SK-N-SH (cell line): ENCODE measurements around the gene CLIC3. TPM values are rescaled to one million over a fixed set of nuclear protein-coding genes. Genes with fewer than 3 reads are reported as not detected.

Source experiments
- CTCF ChIA-PET: fragments of 300-600, 350-600 bp; formaldehyde crosslinking; extraction: SDS; loops from one replicate; lab custom pipeline; 2021; lab: Yijun Ruan, JAX
- POLR2A ChIA-PET: fragments of 350-600 bp; sonication (Branson Sonifier 250); formaldehyde crosslinking; extraction: SDS; loops from one replicate; lab custom pipeline; 2020; ENCODE audit warnings: antibody characterized with exemption, inconsistent platforms; lab: Yijun Ruan, JAX
- DNase-seq: peaks from one replicate; pipeline ENCODE4 v3.0.0; 2012
- H2AFZ ChIP-seq: fragments of 200-600 bp; sonication (generic); 2 replicates; pipeline ENCODE4 v1.8.1; 2016; ENCODE audit warnings: antibody characterized with exemption, mild to moderate bottlenecking, low read depth
- H3F3A ChIP-seq: fragments of 200-600 bp; sonication (generic); replicated peaks from 2 replicates; pipeline ENCODE3; 2016; ENCODE audit warnings: antibody characterized with exemption, mild to moderate bottlenecking; ENCODE audit not compliant: insufficient read depth
- H3K27ac ChIP-seq, 2 experiments: fragments of 200-500 bp in 1 of 2; fragments of 200-600 bp in 1 of 2; sonication (Bioruptor generic) in 1 of 2; sonication (generic), shearing (Covaris generic) in 1 of 2; 2 replicates each; pipeline versions ENCODE4 v1.5.1 to v1.6.1; 2014 to 2016; ENCODE audit warnings: low read depth in 2 of 2, inconsistent platforms in 1 of 2, low read length in 1 of 2, mild to moderate bottlenecking in 1 of 2, mixed read lengths in 1 of 2
- H3K27me3 ChIP-seq: fragments of 200-600 bp; sonication (generic), shearing (Covaris generic); 2 replicates; pipeline ENCODE4 v1.6.1; 2016; ENCODE audit warnings: mixed run types; ENCODE audit not compliant: insufficient read depth
- H3K36me3 ChIP-seq, 2 experiments: fragments of 200-500 bp in 1 of 2; fragments of 200-600 bp in 1 of 2; sonication (Bioruptor generic) in 1 of 2; sonication (generic) in 1 of 2; replicated peaks in 1 of 2; 2 replicates each; pipeline versions ENCODE3 to v1.5.1; 2014 to 2016; ENCODE audit warnings: low read length in 1 of 2, mild to moderate bottlenecking in 1 of 2; ENCODE audit not compliant: insufficient read depth in 2 of 2, control insufficient read depth in 1 of 2
- H3K4me1 ChIP-seq, 2 experiments: fragments of 200-500 bp in 1 of 2; fragments of 200-600 bp in 1 of 2; sonication (Bioruptor generic) in 1 of 2; sonication (generic), shearing (Covaris generic) in 1 of 2; 2 replicates each; pipeline versions ENCODE4 v1.5.1 to v1.6.1; 2014 to 2016; ENCODE audit warnings: low read depth in 1 of 2, low read length in 1 of 2, mixed run types in 1 of 2; ENCODE audit not compliant: insufficient read depth in 2 of 2, control insufficient read depth in 1 of 2
- H3K4me2 ChIP-seq: fragments of 200-600 bp; sonication (generic), shearing (Covaris generic); 2 replicates; pipeline ENCODE4 v1.6.1; 2017; ENCODE audit warnings: mixed run types
- H3K4me3 ChIP-seq, 2 experiments: fragments of 200-500 bp in 1 of 2; fragments of 200-600 bp in 1 of 2; sonication (Bioruptor generic) in 1 of 2; sonication (generic), shearing (Covaris generic) in 1 of 2; 2 replicates each; pipeline versions ENCODE4 v1.5.1 to v1.8.1; 2014 to 2016; ENCODE audit warnings: low read depth in 2 of 2, inconsistent platforms in 1 of 2, low read length in 1 of 2, mild to moderate bottlenecking in 1 of 2, mixed read lengths in 1 of 2, moderate library complexity in 1 of 2
- H3K79me2 ChIP-seq: fragments of 200-600 bp; sonication (generic); 2 replicates; pipeline ENCODE4 v1.8.1; 2017; ENCODE audit warnings: mild to moderate bottlenecking; ENCODE audit not compliant: insufficient read depth
- H3K9ac ChIP-seq: fragments of 200-600 bp; sonication (generic); 2 replicates; pipeline ENCODE4 v1.6.1; 2017; ENCODE audit warnings: mixed run types
- H3K9me2 ChIP-seq: fragments of 200-600 bp; sonication (generic); 2 replicates; pipeline ENCODE4 v1.6.1; 2017; ENCODE audit warnings: mixed run types
- H3K9me3 ChIP-seq: fragments of 200-600 bp; sonication (generic); 2 replicates; pipeline ENCODE4 v1.6.1; 2017; ENCODE audit warnings: mixed run types, mild to moderate bottlenecking, moderate library complexity
- H4K20me1 ChIP-seq: fragments of 200-600 bp; sonication (generic); 2 replicates; pipeline ENCODE4 v1.6.1; 2017; ENCODE audit warnings: mild to moderate bottlenecking, mixed run types; ENCODE audit not compliant: insufficient read depth
- EZH2phosphoT487 ChIP-seq: fragments of 200-600 bp; sonication (generic); IDR thresholded peaks from 2 replicates; pipeline ENCODE4 v1.6.1; 2017; ENCODE audit warnings: low read depth, mixed run types, mild to moderate bottlenecking, antibody characterized with exemption, moderate library complexity, borderline replicate concordance
- FOSL2 ChIP-seq: IDR thresholded peaks from 2 replicates; pipeline ENCODE4 v1.4.0; 2012; ENCODE audit warnings: low read depth, mild to moderate bottlenecking, moderate library complexity, borderline replicate concordance
- GABPA ChIP-seq: IDR thresholded peaks from 2 replicates; pipeline ENCODE4 v1.4.0; 2012; ENCODE audit warnings: low read depth, mild to moderate bottlenecking
- JUND ChIP-seq: IDR thresholded peaks from 2 replicates; pipeline ENCODE4 v1.4.0; 2012
- NRF1 ChIP-seq: IDR thresholded peaks from 2 replicates; pipeline ENCODE4 v1.6.1; 2012; ENCODE audit warnings: low read depth, mild to moderate bottlenecking, low read length
- RAD21 ChIP-seq: IDR thresholded peaks from 2 replicates; pipeline ENCODE4 v1.6.1; 2012; ENCODE audit warnings: mild to moderate bottlenecking, low read length
- RXRA ChIP-seq: IDR thresholded peaks from 2 replicates; pipeline ENCODE4 v1.4.0; 2012; ENCODE audit warnings: low read depth, mild to moderate bottlenecking, borderline replicate concordance
- SIN3A ChIP-seq: IDR thresholded peaks from 2 replicates; pipeline ENCODE4 v1.6.1; 2012; ENCODE audit warnings: low read depth, mild to moderate bottlenecking, low read length, moderate library complexity, borderline replicate concordance
- WGBS: methylation state at CpG from one replicate; pipeline ENCODE4 v1.1.6; 2017; ENCODE audit warnings: low lambda C conversion rate; 5-methylcytosine and 5-hydroxymethylcytosine counted together
- polyA plus RNA-seq, 3 experiments: library from polyadenylated mRNA; depleted of rRNA; stranded (reverse); fragments of >200 nt; gene quantifications; 2 replicates each; pipeline ENCODE4 v1.2.3, GENCODE V29; 2012
- TF ChIP-seq, protein P1 (sequence below): fragments of 150-350 bp; IDR thresholded peaks from 2 replicates; pipeline ENCODE4 v1.6.1; 2016; ENCODE audit warnings: mild to moderate bottlenecking, low read depth, low read length
- TF ChIP-seq, protein P2 (sequence below): IDR thresholded peaks from 2 replicates; pipeline ENCODE4 v1.4.0; 2012; ENCODE audit warnings: low read depth
- TF ChIP-seq, protein P3 (sequence below): IDR thresholded peaks from 2 replicates; pipeline ENCODE4 v1.4.0; 2012; ENCODE audit warnings: low read depth, borderline replicate concordance
- TF ChIP-seq, protein P4 (sequence below): IDR thresholded peaks from 2 replicates; pipeline ENCODE4 v1.6.1; 2012; ENCODE audit warnings: mild to moderate bottlenecking, low read depth, low read length, moderate library complexity
- TF ChIP-seq, protein P5 (sequence below): fragments of 150-350 bp; IDR thresholded peaks from 2 replicates; pipeline ENCODE4 v1.6.1; 2017; ENCODE audit warnings: antibody characterized with exemption, low read length, low read depth, borderline replicate concordance
- TF ChIP-seq, protein P6 (sequence below): fragments of 200-600 bp; sonication (generic); IDR thresholded peaks from 2 replicates; pipeline ENCODE4 v1.6.1; 2017; ENCODE audit warnings: antibody characterized with exemption, mild to moderate bottlenecking, moderate library complexity

CLIC3 gene
- polyA plus RNA-seq, 1 of the 3 experiments (the other 2 are of a cell fraction) = 1.0 TPM

DNA sequence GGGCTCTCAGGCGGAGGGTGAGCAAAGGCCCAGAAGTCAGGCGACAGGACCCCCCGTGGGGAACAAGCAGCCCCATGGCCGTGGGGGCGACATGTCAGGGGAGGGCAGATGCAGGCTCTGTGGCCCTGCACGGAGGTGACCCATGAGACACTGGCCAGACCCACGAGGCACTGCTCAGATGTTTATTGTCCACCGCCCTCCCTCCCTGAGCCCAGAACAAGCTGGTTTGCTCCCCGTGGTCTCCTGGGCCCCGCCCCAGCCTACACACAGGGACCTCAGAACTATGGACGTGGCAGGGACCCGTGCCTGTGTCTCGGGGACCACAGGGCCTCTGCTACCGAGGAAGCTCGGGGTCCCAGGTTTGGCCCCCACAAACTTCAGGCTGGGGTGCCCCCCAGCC is 33.6 kb upstream of the CLIC3 start:
- TF ChIP-seq EZH2phosphoT487 (no peak), SIN3A (no peak), RXRA (no peak), FOSL2 (no peak), RAD21 (no peak), JUND (no peak), NRF1 (no peak), GABPA (no peak)
- TF ChIP-seq, protein P1, sequence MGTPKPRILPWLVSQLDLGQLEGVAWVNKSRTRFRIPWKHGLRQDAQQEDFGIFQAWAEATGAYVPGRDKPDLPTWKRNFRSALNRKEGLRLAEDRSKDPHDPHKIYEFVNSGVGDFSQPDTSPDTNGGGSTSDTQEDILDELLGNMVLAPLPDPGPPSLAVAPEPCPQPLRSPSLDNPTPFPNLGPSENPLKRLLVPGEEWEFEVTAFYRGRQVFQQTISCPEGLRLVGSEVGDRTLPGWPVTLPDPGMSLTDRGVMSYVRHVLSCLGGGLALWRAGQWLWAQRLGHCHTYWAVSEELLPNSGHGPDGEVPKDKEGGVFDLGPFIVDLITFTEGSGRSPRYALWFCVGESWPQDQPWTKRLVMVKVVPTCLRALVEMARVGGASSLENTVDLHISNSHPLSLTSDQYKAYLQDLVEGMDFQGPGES = no peak
- TF ChIP-seq, protein P2, sequence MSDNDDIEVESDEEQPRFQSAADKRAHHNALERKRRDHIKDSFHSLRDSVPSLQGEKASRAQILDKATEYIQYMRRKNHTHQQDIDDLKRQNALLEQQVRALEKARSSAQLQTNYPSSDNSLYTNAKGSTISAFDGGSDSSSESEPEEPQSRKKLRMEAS = no peak
- TF ChIP-seq, protein P3, sequence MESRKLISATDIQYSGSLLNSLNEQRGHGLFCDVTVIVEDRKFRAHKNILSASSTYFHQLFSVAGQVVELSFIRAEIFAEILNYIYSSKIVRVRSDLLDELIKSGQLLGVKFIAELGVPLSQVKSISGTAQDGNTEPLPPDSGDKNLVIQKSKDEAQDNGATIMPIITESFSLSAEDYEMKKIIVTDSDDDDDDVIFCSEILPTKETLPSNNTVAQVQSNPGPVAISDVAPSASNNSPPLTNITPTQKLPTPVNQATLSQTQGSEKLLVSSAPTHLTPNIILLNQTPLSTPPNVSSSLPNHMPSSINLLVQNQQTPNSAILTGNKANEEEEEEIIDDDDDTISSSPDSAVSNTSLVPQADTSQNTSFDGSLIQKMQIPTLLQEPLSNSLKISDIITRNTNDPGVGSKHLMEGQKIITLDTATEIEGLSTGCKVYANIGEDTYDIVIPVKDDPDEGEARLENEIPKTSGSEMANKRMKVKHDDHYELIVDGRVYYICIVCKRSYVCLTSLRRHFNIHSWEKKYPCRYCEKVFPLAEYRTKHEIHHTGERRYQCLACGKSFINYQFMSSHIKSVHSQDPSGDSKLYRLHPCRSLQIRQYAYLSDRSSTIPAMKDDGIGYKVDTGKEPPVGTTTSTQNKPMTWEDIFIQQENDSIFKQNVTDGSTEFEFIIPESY = no peak
- TF ChIP-seq, protein P4, sequence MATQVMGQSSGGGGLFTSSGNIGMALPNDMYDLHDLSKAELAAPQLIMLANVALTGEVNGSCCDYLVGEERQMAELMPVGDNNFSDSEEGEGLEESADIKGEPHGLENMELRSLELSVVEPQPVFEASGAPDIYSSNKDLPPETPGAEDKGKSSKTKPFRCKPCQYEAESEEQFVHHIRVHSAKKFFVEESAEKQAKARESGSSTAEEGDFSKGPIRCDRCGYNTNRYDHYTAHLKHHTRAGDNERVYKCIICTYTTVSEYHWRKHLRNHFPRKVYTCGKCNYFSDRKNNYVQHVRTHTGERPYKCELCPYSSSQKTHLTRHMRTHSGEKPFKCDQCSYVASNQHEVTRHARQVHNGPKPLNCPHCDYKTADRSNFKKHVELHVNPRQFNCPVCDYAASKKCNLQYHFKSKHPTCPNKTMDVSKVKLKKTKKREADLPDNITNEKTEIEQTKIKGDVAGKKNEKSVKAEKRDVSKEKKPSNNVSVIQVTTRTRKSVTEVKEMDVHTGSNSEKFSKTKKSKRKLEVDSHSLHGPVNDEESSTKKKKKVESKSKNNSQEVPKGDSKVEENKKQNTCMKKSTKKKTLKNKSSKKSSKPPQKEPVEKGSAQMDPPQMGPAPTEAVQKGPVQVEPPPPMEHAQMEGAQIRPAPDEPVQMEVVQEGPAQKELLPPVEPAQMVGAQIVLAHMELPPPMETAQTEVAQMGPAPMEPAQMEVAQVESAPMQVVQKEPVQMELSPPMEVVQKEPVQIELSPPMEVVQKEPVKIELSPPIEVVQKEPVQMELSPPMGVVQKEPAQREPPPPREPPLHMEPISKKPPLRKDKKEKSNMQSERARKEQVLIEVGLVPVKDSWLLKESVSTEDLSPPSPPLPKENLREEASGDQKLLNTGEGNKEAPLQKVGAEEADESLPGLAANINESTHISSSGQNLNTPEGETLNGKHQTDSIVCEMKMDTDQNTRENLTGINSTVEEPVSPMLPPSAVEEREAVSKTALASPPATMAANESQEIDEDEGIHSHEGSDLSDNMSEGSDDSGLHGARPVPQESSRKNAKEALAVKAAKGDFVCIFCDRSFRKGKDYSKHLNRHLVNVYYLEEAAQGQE = no peak
- TF ChIP-seq, protein P5, sequence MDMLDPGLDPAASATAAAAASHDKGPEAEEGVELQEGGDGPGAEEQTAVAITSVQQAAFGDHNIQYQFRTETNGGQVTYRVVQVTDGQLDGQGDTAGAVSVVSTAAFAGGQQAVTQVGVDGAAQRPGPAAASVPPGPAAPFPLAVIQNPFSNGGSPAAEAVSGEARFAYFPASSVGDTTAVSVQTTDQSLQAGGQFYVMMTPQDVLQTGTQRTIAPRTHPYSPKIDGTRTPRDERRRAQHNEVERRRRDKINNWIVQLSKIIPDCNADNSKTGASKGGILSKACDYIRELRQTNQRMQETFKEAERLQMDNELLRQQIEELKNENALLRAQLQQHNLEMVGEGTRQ = no peak
- TF ChIP-seq, protein P6, sequence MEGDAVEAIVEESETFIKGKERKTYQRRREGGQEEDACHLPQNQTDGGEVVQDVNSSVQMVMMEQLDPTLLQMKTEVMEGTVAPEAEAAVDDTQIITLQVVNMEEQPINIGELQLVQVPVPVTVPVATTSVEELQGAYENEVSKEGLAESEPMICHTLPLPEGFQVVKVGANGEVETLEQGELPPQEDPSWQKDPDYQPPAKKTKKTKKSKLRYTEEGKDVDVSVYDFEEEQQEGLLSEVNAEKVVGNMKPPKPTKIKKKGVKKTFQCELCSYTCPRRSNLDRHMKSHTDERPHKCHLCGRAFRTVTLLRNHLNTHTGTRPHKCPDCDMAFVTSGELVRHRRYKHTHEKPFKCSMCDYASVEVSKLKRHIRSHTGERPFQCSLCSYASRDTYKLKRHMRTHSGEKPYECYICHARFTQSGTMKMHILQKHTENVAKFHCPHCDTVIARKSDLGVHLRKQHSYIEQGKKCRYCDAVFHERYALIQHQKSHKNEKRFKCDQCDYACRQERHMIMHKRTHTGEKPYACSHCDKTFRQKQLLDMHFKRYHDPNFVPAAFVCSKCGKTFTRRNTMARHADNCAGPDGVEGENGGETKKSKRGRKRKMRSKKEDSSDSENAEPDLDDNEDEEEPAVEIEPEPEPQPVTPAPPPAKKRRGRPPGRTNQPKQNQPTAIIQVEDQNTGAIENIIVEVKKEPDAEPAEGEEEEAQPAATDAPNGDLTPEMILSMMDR = no peak
- POLR2A ChIA-PET = interaction anchor here (0.7 to 1.4 kb wide), 3 partner anchors 37 to 82 kb away, joined by 3 to 5 read pairs (median 4); no protein-coding TSS in a partner anchor

More for the DNA sequence above, 33.6 kb upstream of the CLIC3 start:
- Histone ChIP-seq H3F3A (peaks cover 2% of the 10 kb centered on the region), H3K27ac (no peak overlapping the region), H3K9ac (no peak overlapping the region), H3K4me1 (peaks cover 5 to 54% of the 10 kb centered on the region in 2 experiments; a peak in 1 of 4 replicates), H2AFZ (no peak overlapping the region), H3K36me3 (no peaks in the 10 kb centered on the region), H3K4me2 (no peak overlapping the region), H3K79me2 (0 out of 2 replicates have a peak, but pooled peaks cover 3% of the 10 kb centered on the region), H3K27me3 (no peaks in the 10 kb centered on the region), H3K9me3 (no peaks in the 10 kb centered on the region), H3K4me3 (no peak overlapping the region), H4K20me1 (no peaks in the 10 kb centered on the region), H3K9me2 (no peaks in the 10 kb centered on the region)
- CTCF ChIA-PET = interaction anchor here (0.7 to 15.1 kb wide), 44 partner anchors 9 to 301 kb away, joined by 3 to 350 read pairs (median 6); partner anchors contain the start of genes AJM1, C8G, CLIC3 and CYSRT1
- 77% methylated on average over 7 of the region's 15 CpGs for WGBS
- DNase-seq = no peak
